Uterus (tissue), 2 donors: ENCODE results near the gene DAO.

Experiments used
- POLR2A ChIP-seq, 2 donors: fragments of 450-650 bp; IDR thresholded peaks; one replicate each; pipeline ENCODE4 v1.6.1; 2016; ENCODE audit warnings: antibody characterized with exemption in 2 of 2, mild to moderate bottlenecking in 1 of 2, moderate library complexity in 1 of 2
- TF ChIP-seq, protein P1 (sequence below), 4 experiments: fragments of 200-600 bp in 2 of 4; fragments of 450-650 bp in 2 of 4; sonication (generic) in 2 of 4; IDR thresholded peaks; one replicate each; pipeline ENCODE4 v1.5.1; 2016 to 2019; ENCODE audit warnings: antibody characterized with exemption in 4 of 4, mild to moderate bottlenecking in 2 of 4, moderate library complexity in 1 of 4

DNA sequence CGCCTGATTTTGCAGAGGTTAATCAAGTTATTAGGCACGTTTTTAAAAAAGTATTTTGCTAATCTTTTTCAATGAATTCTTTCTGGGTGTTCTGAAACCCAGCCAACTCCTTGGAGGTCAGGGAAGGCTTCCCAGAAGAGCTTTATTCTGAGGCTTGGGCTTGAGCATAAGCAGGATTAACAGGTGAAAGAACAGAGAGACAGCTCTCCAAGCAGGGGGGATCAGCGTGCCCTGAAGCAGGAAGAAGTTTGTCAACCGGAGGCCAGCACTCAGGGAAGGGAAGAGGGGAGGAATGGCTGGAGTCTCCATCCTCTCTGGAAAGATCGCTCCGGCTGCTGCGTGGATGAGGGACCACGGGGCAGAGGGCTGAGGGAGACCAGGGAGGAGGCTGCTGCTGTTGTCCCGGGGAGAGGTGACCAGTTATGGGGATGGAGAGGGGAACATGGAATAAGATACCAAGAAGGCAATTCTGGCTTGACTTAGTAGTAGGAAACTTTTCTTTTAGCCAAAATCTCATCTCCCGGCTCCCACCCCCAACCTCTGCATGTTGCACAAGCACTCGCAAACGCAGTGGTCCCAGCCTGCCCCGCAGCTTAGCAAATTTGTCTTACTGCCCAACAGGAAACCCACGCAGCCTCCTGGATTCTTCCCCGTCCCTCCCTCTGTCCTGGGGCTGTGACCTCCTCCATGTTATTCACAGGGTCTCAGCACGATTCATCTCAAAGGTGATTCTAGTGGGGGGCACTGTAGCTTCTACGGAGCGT is 21.4 kb upstream of the DAO start:
- TF ChIP-seq, protein P1, sequence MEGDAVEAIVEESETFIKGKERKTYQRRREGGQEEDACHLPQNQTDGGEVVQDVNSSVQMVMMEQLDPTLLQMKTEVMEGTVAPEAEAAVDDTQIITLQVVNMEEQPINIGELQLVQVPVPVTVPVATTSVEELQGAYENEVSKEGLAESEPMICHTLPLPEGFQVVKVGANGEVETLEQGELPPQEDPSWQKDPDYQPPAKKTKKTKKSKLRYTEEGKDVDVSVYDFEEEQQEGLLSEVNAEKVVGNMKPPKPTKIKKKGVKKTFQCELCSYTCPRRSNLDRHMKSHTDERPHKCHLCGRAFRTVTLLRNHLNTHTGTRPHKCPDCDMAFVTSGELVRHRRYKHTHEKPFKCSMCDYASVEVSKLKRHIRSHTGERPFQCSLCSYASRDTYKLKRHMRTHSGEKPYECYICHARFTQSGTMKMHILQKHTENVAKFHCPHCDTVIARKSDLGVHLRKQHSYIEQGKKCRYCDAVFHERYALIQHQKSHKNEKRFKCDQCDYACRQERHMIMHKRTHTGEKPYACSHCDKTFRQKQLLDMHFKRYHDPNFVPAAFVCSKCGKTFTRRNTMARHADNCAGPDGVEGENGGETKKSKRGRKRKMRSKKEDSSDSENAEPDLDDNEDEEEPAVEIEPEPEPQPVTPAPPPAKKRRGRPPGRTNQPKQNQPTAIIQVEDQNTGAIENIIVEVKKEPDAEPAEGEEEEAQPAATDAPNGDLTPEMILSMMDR (IDR thresholded peaks at IDR 0.05), result no peak
- no peak for TF ChIP-seq POLR2A (IDR thresholded peaks at IDR 0.05)
